ENCODE measurements around the gene CDC42SE2.

Gene CDC42SE2

GRCh38 chr5:131426011-131426410 is 162.2 kb downstream of the CDC42SE2 start:
- no peak for DNase-seq (ENCODE audit: low read depth in 2 of 3, low spot score in 2 of 3)

GRCh38 chr5:131430794-131431193 is 166.9 kb downstream of the CDC42SE2 start:
- DNase-seq (ENCODE audit: low read depth in 2 of 3, low spot score in 2 of 3) = no peak

GRCh38 chr5:131431794-131432193 is 167.9 kb downstream of the CDC42SE2 start:
- DNase-seq (ENCODE audit: low read depth in 2 of 3, low spot score in 2 of 3) = no peak

- no peak for DNase-seq (ENCODE audit: low read depth in 2 of 3, low spot score in 2 of 3)
Measured at GRCh38 chr5:131433109-131433508, 169.3 kb downstream of the CDC42SE2 start.

GRCh38 chr5:131436081-131436480 is 172.2 kb downstream of the CDC42SE2 start:
- DNase-seq (ENCODE audit: low read depth in 2 of 3, low spot score in 2 of 3) = no peak

GRCh38 chr5:131441184-131441583 is 177.3 kb downstream of the CDC42SE2 start:
- DNase-seq (ENCODE audit: low read depth in 2 of 3, low spot score in 2 of 3) = no peak

All from activated CD8-positive, alpha-beta memory T cell treated with anti-CD3 and anti-CD28 coated beads for 48 hours (primary cell).